NK-92 treated with Interleukin-12 subunit alpha and Interleukin-12 subunit beta, amount 100 ng/mL, for 24 hours (cell line): ENCODE measurements around the gene KCNIP4.

Experiments
- DNase-seq: peaks from one replicate; lab custom pipeline; 2025; lab: John Stamatoyannopoulos, UW

KCNIP4 gene

GRCh38 chr4:21061902-21062301 lies 886.7 kb downstream of the KCNIP4 start:
- no peak for DNase-seq

- no peak for DNase-seq
Measured at GRCh38 chr4:21046141-21046540, 902.4 kb downstream of the KCNIP4 start.

GRCh38 chr4:21045119-21045518 lies 903.5 kb downstream of the KCNIP4 start:
- DNase-seq: no peak

GRCh38 chr4:21041708-21042107 lies 906.9 kb downstream of the KCNIP4 start:
- DNase-seq: no peak

GRCh38 chr4:21034728-21035127 lies 913.8 kb downstream of the KCNIP4 start:
- no peak for DNase-seq

GRCh38 chr4:21032089-21032645 lies 916.4 kb downstream of the KCNIP4 start:
- no peak for DNase-seq

GRCh38 chr4:21018817-21019216 lies 929.8 kb downstream of the KCNIP4 start:
- DNase-seq: no peak

- DNase-seq: no peak
Measured at GRCh38 chr4:21013501-21013900, 935.1 kb downstream of the KCNIP4 start.

- no peak for DNase-seq
Measured at GRCh38 chr4:21012851-21013331, 935.7 kb downstream of the KCNIP4 start.

GRCh38 chr4:21011106-21011505 lies 937.5 kb downstream of the KCNIP4 start:
- DNase-seq: no peak

GRCh38 chr4:21009956-21010355 lies 938.6 kb downstream of the KCNIP4 start:
- DNase-seq: no peak

- no peak for DNase-seq
Measured at GRCh38 chr4:21005647-21006046, 942.9 kb downstream of the KCNIP4 start.

- no peak for DNase-seq
Measured at GRCh38 chr4:21002976-21003375, 945.6 kb downstream of the KCNIP4 start.

- no peak for DNase-seq
Measured at GRCh38 chr4:21002286-21002685, 946.3 kb downstream of the KCNIP4 start.

GRCh38 chr4:21001490-21001889 lies 947.1 kb downstream of the KCNIP4 start:
- DNase-seq: no peak

- DNase-seq: no peak
Measured at GRCh38 chr4:20997886-20998285, 950.7 kb downstream of the KCNIP4 start.

GRCh38 chr4:20995610-20996009 lies 953.0 kb downstream of the KCNIP4 start:
- DNase-seq: no peak

GRCh38 chr4:20995015-20995414 lies 953.6 kb downstream of the KCNIP4 start:
- DNase-seq: no peak

GRCh38 chr4:20992002-20992401 lies 956.6 kb downstream of the KCNIP4 start:
- no peak for DNase-seq

- no peak for DNase-seq
Measured at GRCh38 chr4:20987191-20987590, 961.4 kb downstream of the KCNIP4 start.

GRCh38 chr4:20984576-20984836 lies 964.1 kb downstream of the KCNIP4 start:
- DNase-seq: no peak

- no peak for DNase-seq
Measured at GRCh38 chr4:20983763-20984575, 964.6 kb downstream of the KCNIP4 start.

- no peak for DNase-seq
Measured at GRCh38 chr4:20982544-20982943, 966.0 kb downstream of the KCNIP4 start.

- DNase-seq: no peak
Measured at GRCh38 chr4:20960291-20960690, 988.3 kb downstream of the KCNIP4 start.
